HCT116 (cell line): ENCODE results near the gene RAB4A. TPM values are rescaled to one million over a fixed set of nuclear protein-coding genes. Genes with fewer than 3 reads are reported as not detected.

Source experiments
- ATAC-seq: fragments of 200-7000 bp; cut with Tn5 transposase; 2 replicates; pipeline ENCODE4 v1.9.1; 2020; ENCODE audit warnings: mild to moderate bottlenecking, moderate library complexity
- BruUV-seq: library from RNA; stranded (reverse); fragments of 400-500 nt; replicated peaks from 2 replicates; lab custom pipeline; 2021; lab: Mats Ljungman, UMichigan
- CTCF ChIA-PET: fragments of 300-600 bp; sonication (Branson Sonifier 250); formaldehyde crosslinking; loops from one replicate; lab custom pipeline; 2021; ENCODE audit warnings: antibody characterized with exemption; lab: Charles Lee
- POLR2A ChIA-PET: fragments of 300-600, 350-600 bp; sonication (Branson Sonifier 250); formaldehyde crosslinking; loops from one replicate; lab custom pipeline; 2021; ENCODE audit warnings: antibody characterized with exemption; lab: Charles Lee
- RAD21 ChIA-PET, 2 experiments: fragments of 300-600 bp; sonication (Branson Sonifier 250); formaldehyde crosslinking; loops; one replicate each; lab custom pipeline; 2023; ENCODE audit warnings: low total read pairs in 2 of 2; ENCODE audit not compliant: uncharacterized antibody in 2 of 2, unreplicated experiment in 2 of 2, low non-redundant PET in 1 of 2; lab: Charles Lee
- DNase-seq: peaks from one replicate; pipeline ENCODE4 v3.0.0-alpha.2; 2010; ENCODE audit warnings: low read depth, low spot score
- H2AFZ ChIP-seq: fragments of 200-600 bp; shearing (Covaris generic), sonication (generic); 2 replicates; pipeline ENCODE4 v1.6.1; 2017; ENCODE audit warnings: low read depth, mixed run types, mixed read lengths, antibody characterized with exemption, low read length; ENCODE audit not compliant: poor library complexity, severe bottlenecking
- H3K27ac ChIP-seq: 2 replicates; pipeline ENCODE4 v1.5.1; 2012; ENCODE audit warnings: low read depth, low read length
- H3K27me3 ChIP-seq: fragments of 200-600 bp; sonication (generic); 2 replicates; pipeline ENCODE4 v1.6.1; 2016; ENCODE audit warnings: mixed run types, low read length, mixed read lengths; ENCODE audit not compliant: insufficient read depth
- H3K36me3 ChIP-seq, 2 experiments: fragments of 200-500 bp in 1 of 2; fragments of 200-600 bp in 1 of 2; sonication (Bioruptor generic) in 1 of 2; sonication (generic) in 1 of 2; 2 replicates each; pipeline versions ENCODE4 v1.5.1 to v1.6.1; 2014 to 2016; ENCODE audit warnings: low read length in 2 of 2, inconsistent platforms in 1 of 2, mixed read lengths in 1 of 2, mixed run types in 1 of 2; ENCODE audit not compliant: insufficient read depth in 2 of 2, control insufficient read depth in 1 of 2
- H3K4me1 ChIP-seq, 2 experiments: fragments of 200-600 bp in 1 of 2; sonication (generic) in 1 of 2; 2 replicates each; pipeline versions ENCODE4 v1.5.1 to v1.6.1; 2012 to 2017; ENCODE audit warnings: low read length in 2 of 2, inconsistent platforms in 1 of 2, mild to moderate bottlenecking in 1 of 2, mixed read lengths in 1 of 2, mixed run types in 1 of 2, moderate library complexity in 1 of 2; ENCODE audit not compliant: insufficient read depth in 2 of 2, control insufficient read depth in 1 of 2
- H3K4me2 ChIP-seq: fragments of 200-600 bp; sonication (generic); 2 replicates; pipeline ENCODE4 v1.6.1; 2017; ENCODE audit warnings: mixed run types, low read length, mixed read lengths
- H3K4me3 ChIP-seq, 2 experiments: fragments of 200-600 bp in 1 of 2; sonication (generic) in 1 of 2; replicated peaks in 1 of 2; 2 replicates each; pipeline ENCODE4 v1.5.1; 2011 to 2016; ENCODE audit warnings: low read length in 2 of 2, control low read depth in 1 of 2, low read depth in 1 of 2, mild to moderate bottlenecking in 1 of 2, mixed read lengths in 1 of 2, mixed run types in 1 of 2
- H3K79me2 ChIP-seq: fragments of 200-600 bp; sonication (generic); 2 replicates; pipeline ENCODE4 v1.6.1; 2017; ENCODE audit warnings: mild to moderate bottlenecking, mixed run types, low read length, moderate library complexity, mixed read lengths; ENCODE audit not compliant: insufficient read depth
- H3K9ac ChIP-seq: fragments of 200-600 bp; sonication (generic); 2 replicates; pipeline ENCODE4 v1.6.1; 2016; ENCODE audit warnings: low read length, mixed read lengths
- H3K9me2 ChIP-seq: fragments of 200-600 bp; sonication (generic), shearing (Covaris generic); 2 replicates; pipeline ENCODE4 v1.6.1; 2017; ENCODE audit warnings: mixed run types, mild to moderate bottlenecking, moderate library complexity; ENCODE audit not compliant: insufficient read depth
- H3K9me3 ChIP-seq, 2 experiments: fragments of 200-500 bp in 1 of 2; fragments of 200-600 bp in 1 of 2; sonication (Bioruptor generic) in 1 of 2; sonication (generic) in 1 of 2; 2 replicates each; pipeline ENCODE4 v1.6.1; 2014 to 2017; ENCODE audit warnings: low read length in 2 of 2, mixed read lengths in 2 of 2, inconsistent platforms in 1 of 2, low read depth in 1 of 2, mild to moderate bottlenecking in 1 of 2, mixed run types in 1 of 2, moderate library complexity in 1 of 2; ENCODE audit not compliant: control insufficient read depth in 1 of 2, insufficient read depth in 1 of 2
- H4K20me1 ChIP-seq: fragments of 200-600 bp; sonication (generic), shearing (Covaris generic); 2 replicates; pipeline ENCODE4 v1.6.1; 2017; ENCODE audit warnings: mixed run types, mild to moderate bottlenecking, moderate library complexity; ENCODE audit not compliant: insufficient read depth
- CBX3 ChIP-seq: IDR thresholded peaks from 2 replicates; pipeline ENCODE4 v1.6.1; 2012; ENCODE audit warnings: low read depth
- CEBPB ChIP-seq: IDR thresholded peaks from 2 replicates; pipeline ENCODE4 v1.6.1; 2012; ENCODE audit warnings: low read depth
- EGR1 ChIP-seq: IDR thresholded peaks from 2 replicates; pipeline ENCODE4 v1.6.1; 2012; ENCODE audit warnings: low read depth
- ELF1 ChIP-seq: IDR thresholded peaks from 2 replicates; pipeline ENCODE4 v1.6.1; 2012; ENCODE audit warnings: low read depth, borderline replicate concordance
- EZH2 ChIP-seq: fragments of 200-600 bp; sonication (generic); IDR thresholded peaks from 2 replicates; pipeline ENCODE4 v1.6.1; 2017; ENCODE audit warnings: antibody characterized with exemption, mixed run types
- EZH2phosphoT487 ChIP-seq: fragments of 200-600 bp; IDR thresholded peaks from 2 replicates; pipeline ENCODE4 v1.6.1; 2018; ENCODE audit warnings: antibody characterized with exemption, borderline replicate concordance
- POLR2A ChIP-seq: IDR thresholded peaks from 2 replicates; pipeline ENCODE4 v1.7.0; 2011; ENCODE audit warnings: borderline replicate concordance; ENCODE audit not compliant: insufficient read depth, insufficient read length; ENCODE audit errors: extremely low read depth
- POLR2AphosphoS5 ChIP-seq: IDR thresholded peaks from 2 replicates; pipeline ENCODE4 v1.6.1; 2011; ENCODE audit warnings: mild to moderate bottlenecking, low read depth, low read length, moderate library complexity
- RAD21 ChIP-seq: IDR thresholded peaks from 2 replicates; pipeline ENCODE4 v1.6.1; 2012; ENCODE audit warnings: low read depth, mild to moderate bottlenecking
- TCF7L2 ChIP-seq: IDR thresholded peaks from 2 replicates; pipeline ENCODE4 v1.7.0; 2011; ENCODE audit warnings: borderline replicate concordance, inconsistent platforms; ENCODE audit not compliant: insufficient read depth, insufficient read length; ENCODE audit errors: extremely low read depth
- YY1 ChIP-seq: IDR thresholded peaks from 2 replicates; pipeline ENCODE4 v1.6.1; 2011; ENCODE audit warnings: low read length, low read depth, moderate library complexity, mild to moderate bottlenecking; ENCODE audit not compliant: insufficient replicate concordance; ENCODE audit errors: extremely low read depth
- ZFX ChIP-seq: fragments of 450-650 bp; IDR thresholded peaks from 2 replicates; pipeline ENCODE4 v1.6.1; 2017
- ZNF274 ChIP-seq: fragments of 200-500 bp; sonication (Bioruptor generic); IDR thresholded peaks from 2 replicates; pipeline ENCODE4 v1.6.1; 2014; ENCODE audit warnings: mild to moderate bottlenecking, low read depth, low read length, inconsistent platforms
- intact Hi-C: fragments of 100-400 bp; cut with micrococcal nuclease; formaldehyde crosslinking; loops from 2 replicates; pipeline ENCODE4 v1.10.0; 2022
- total RNA-seq: library from RNA; stranded (reverse); gene quantifications from one replicate; pipeline ENCODE4 v1.2.1, GENCODE V29; 2021; ENCODE audit not compliant: unreplicated experiment
- TF ChIP-seq, protein P1 (sequence below): IDR thresholded peaks from 2 replicates; pipeline ENCODE4 v1.6.1; 2012

RAB4A gene
- total RNA-seq, 1 experiment from 2014 or later: 101 TPM

DNA sequence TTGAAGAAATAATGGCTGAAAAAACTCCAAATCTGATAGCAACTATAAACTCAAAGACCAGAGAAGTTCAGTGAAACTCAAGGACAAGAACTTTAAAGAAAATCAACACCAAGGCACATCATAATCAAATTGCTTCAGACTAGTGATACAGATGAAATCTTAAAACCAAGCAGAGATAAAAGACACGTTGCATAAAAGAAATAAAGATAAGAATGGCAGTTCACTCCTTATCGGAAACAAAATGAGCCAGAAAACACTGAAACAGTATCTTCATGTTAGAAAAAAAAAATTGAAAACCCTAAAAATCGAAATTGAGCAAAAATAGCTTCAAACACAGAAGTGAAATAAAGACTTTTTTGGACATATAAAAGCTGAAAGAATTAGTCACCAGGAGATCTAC, 4.6 kb upstream of the RAB4A start:
- H3K36me3 ChIP-seq: no peaks in the 10 kb centered on the region
- no peak overlapping the region for H3K4me3 ChIP-seq
- ChIA-PET CTCF (no interaction called here), RAD21 (no interaction called here), POLR2A (no interaction called here)
- ATAC-seq (no peak), DNase-seq (no peak)
- H3K9ac ChIP-seq: no peak overlapping the region
- no peaks in the 10 kb centered on the region for H3K9me2 ChIP-seq
- H3K4me2 ChIP-seq: no peak overlapping the region
- no peaks in the 10 kb centered on the region for H3K27me3 ChIP-seq
- no peak for TF ChIP-seq RAD21
- no peak for TF ChIP-seq ZNF274
- TF ChIP-seq TCF7L2: no peak
- no peak for TF ChIP-seq ELF1
- TF ChIP-seq POLR2AphosphoS5: no peak
- TF ChIP-seq EZH2phosphoT487: no peak
- TF ChIP-seq CEBPB: no peak
- TF ChIP-seq, protein P1, sequence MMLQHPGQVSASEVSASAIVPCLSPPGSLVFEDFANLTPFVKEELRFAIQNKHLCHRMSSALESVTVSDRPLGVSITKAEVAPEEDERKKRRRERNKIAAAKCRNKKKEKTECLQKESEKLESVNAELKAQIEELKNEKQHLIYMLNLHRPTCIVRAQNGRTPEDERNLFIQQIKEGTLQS: no peak
- TF ChIP-seq POLR2A: no peak
- TF ChIP-seq EZH2: no peak
- TF ChIP-seq YY1: no peak
- TF ChIP-seq CBX3: no peak
- no peak for TF ChIP-seq EGR1
- TF ChIP-seq ZFX: no peak
- H3K9me3 ChIP-seq: no peaks in the 10 kb centered on the region
- no peaks in the 10 kb centered on the region for H3K79me2 ChIP-seq
- BruUV-seq: no TSS peak
- intact Hi-C loops: no loop called here
- H3K27ac ChIP-seq: no peak overlapping the region
- H2AFZ ChIP-seq: no peak overlapping the region
- peaks cover 0 to 12% of the 10 kb centered on the region in 2 experiments; a peak in 2 of 4 replicates for H3K4me1 ChIP-seq
- no peaks in the 10 kb centered on the region for H4K20me1 ChIP-seq
